D721Med (cell line): ENCODE data around the gene COL4A1.

Experiments used
- DNase-seq: peaks from one replicate; pipeline ENCODE4 v3.0.0; 2011; ENCODE audit warnings: low spot score; ENCODE audit not compliant: insufficient read length
- FAIRE-seq: peaks from 2 replicates; lab custom pipeline; 2011; peaks lifted over from hg19 to GRCh38; lab: Jason Lieb, UNC
- TF ChIP-seq, protein P1 (sequence below): IDR thresholded peaks from 2 replicates; pipeline ENCODE4 v1.5.1; 2012; ENCODE audit warnings: mild to moderate bottlenecking, control low read depth; ENCODE audit not compliant: insufficient read depth; ENCODE audit errors: missing control alignments

COL4A1 gene

GRCh38 chr13:110230661-110231347 is 76.2 kb downstream of the COL4A1 start:
- TF ChIP-seq, protein P1, sequence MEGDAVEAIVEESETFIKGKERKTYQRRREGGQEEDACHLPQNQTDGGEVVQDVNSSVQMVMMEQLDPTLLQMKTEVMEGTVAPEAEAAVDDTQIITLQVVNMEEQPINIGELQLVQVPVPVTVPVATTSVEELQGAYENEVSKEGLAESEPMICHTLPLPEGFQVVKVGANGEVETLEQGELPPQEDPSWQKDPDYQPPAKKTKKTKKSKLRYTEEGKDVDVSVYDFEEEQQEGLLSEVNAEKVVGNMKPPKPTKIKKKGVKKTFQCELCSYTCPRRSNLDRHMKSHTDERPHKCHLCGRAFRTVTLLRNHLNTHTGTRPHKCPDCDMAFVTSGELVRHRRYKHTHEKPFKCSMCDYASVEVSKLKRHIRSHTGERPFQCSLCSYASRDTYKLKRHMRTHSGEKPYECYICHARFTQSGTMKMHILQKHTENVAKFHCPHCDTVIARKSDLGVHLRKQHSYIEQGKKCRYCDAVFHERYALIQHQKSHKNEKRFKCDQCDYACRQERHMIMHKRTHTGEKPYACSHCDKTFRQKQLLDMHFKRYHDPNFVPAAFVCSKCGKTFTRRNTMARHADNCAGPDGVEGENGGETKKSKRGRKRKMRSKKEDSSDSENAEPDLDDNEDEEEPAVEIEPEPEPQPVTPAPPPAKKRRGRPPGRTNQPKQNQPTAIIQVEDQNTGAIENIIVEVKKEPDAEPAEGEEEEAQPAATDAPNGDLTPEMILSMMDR = no peak
- no peak for FAIRE-seq
- DNase-seq = no peak

GRCh38 chr13:110229905-110230563 is 76.9 kb downstream of the COL4A1 start:
- no peak for FAIRE-seq

DNA sequence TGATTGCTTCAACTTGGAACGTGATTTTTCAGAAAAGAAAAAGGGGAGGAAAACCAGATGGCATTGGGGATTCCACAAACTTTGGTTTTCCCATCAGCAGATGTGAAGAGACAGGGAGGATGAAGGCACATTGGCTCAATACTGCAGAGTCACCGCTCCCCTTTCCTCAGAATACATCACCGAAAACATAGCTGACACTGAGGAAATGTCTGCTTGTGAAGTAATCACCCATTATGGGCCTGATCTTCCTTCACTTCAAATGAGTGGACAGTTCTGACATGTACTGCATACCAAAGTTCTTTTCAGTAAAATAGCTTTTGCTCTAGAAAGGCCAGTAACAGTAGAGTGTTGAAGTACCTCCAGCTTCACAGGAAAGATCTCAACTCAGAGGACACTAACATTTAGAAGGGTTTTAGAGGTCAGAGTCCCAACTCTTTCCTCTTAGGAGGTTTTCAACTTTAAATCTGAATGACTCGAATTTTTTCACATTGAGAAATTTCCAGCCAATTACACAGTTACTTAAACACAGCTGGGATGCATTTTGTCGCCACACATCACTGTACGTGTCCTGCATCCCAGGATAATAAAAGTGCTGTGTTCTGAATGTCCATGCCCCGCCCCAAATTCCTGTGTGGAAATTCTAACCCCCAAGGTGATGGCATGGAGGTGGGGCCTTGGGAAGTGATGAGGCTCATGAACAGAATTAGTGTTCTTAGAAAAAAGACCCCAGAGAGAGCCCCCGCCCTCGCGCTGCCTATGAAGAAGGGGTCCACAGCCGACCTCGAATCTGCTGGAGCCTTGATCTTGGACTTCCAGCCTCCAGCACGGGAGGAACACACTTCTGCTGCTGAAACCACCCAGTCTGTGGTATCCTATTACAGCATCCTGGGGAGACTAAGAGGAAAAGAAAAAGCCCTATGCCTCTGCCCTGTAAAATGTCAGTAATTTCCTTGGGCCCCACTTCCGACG is 77.7 kb downstream of the COL4A1 start:
- DNase-seq = no peak

More at GRCh38 chr13:110229905-110230563, 76.9 kb downstream of the COL4A1 start:
- TF ChIP-seq, protein P1 = no peak
- no peak for DNase-seq

DNA sequence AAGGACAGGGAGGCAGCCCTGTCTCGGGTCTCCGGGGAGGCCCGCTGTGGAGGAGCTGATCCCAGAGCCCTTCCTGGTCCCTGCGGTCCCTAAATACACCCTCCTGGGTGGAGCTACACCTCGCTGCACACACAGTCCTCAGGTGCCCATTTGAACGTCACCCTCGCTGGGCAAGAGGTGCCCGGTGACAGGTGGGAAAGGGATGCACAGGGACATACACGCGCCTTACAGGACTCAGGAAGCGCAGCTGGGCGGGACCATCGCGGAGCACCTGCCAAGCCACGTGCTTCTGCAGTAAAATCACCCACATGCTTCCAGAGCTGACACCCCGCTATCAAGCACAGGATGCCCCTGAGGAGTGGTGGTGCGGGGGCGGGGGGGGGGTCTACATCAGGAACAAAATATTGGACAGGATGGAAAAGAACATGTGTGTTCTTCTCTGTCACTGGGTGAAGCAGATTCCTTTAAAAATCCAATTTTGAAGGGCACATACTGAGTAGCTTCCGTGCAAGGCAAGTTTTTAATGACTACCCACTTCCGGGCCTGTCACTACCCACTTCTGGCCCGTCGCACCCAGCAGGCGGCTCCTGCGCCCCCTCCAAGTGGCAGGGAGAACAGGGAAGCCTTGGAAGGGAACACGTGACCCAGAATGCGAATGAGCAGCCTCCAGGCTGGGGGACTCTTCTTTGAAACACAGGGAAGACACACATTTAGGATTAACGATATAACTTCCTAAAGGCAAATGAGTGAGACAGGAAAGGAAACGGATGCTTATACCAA is 78.9 kb downstream of the COL4A1 start:
- TF ChIP-seq, protein P1 = no peak
- FAIRE-seq = no peak
- DNase-seq = no peak

More for the DNA sequence above, 77.7 kb downstream of the COL4A1 start:
- FAIRE-seq = no peak
- TF ChIP-seq, protein P1 = no peak

DNA sequence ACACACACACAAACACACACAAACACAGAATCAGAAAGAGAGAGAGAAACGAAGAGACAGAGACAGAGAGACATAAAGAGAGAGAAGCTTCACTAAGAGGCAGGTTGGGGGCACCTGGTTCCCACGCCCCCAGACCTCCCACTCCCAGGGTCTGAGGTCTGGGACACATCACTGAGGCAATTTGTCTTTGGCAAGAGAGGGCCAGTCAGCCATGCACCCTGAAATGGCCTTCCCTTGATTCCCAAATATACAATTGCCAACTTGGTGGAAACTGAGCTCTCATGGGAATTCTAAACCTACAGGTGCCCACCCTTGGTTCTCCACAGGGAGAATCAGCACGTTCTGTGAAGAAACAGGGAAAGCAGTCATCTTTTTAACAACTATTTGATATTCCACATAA is 79.5 kb downstream of the COL4A1 start:
- no peak for FAIRE-seq
- TF ChIP-seq, protein P1 = no peak
- no peak for DNase-seq
